Mammary epithelial cell (primary cell): ENCODE measurements around the gene DCST2.

Experiments used
- CTCF ChIP-seq, 2 donors: IDR thresholded peaks in 1 of 2; conservative IDR thresholded peaks in 1 of 2; 2 replicates each; pipeline ENCODE4 v1.5.1; 2011 to 2012; ENCODE audit warnings: inconsistent platforms in 2 of 2, low read length in 2 of 2, mild to moderate bottlenecking in 2 of 2, control low read depth in 1 of 2, low read depth in 1 of 2; ENCODE audit not compliant: insufficient read depth in 1 of 2; ENCODE audit errors: extremely low read depth in 1 of 2
- EZH2 ChIP-seq: IDR thresholded peaks from 2 replicates; pipeline ENCODE4 v1.6.1; 2012; ENCODE audit warnings: low read length, inconsistent platforms, borderline replicate concordance

GRCh38 chr1:155022136-155022926 lies 11.2 kb downstream of the DCST2 start:
- TF ChIP-seq CTCF (conservative IDR thresholded peaks at IDR 0.05 in 1 of 2, IDR thresholded peaks at IDR 0.05 in 1 of 2; ENCODE audit: extremely low read depth in 1 of 2, insufficient read depth in 1 of 2, low read depth in 1 of 2, low read length in 2 of 2): no peak
- no peak for TF ChIP-seq EZH2
